ENCODE data around the gene NAGA. TPM values are rescaled to one million over a fixed set of nuclear protein-coding genes. Genes with fewer than 3 reads are reported as not detected.

Gene NAGA
- total and polyA plus RNA-seq, 2 donors (not counting 1 experiment from before 2014, with no cell fraction given): 24.5 to 43.4 TPM

DNA sequence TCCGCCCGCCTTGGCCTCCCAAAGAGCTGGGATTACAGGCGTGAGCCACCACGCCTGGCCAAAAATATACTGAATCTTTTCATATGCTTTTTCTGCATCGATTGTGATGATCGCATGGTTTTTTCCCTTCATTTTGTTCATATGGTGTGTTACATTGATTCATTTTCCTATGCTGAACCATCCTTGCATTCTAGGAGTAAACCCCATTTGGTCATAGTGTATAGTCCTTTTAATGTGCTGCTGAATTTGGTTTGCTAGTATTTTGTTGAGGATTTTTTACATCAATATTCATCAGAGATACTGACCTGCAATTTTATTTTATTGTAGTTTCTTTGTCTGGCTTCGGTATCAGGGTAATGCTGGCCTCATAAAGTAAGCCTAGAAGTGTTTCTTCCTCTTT is 59.8 kb downstream of the NAGA start:
- H2AFZ ChIP-seq (ENCODE audit: low read length): no peak overlapping the region
- DNase-seq (ENCODE audit: low read depth in 2 of 2): no peak
- no peaks in the 10 kb centered on the region for H3K36me3 ChIP-seq (ENCODE audit: control insufficient read depth, insufficient read depth, low read length)
- TF ChIP-seq, protein P1, sequence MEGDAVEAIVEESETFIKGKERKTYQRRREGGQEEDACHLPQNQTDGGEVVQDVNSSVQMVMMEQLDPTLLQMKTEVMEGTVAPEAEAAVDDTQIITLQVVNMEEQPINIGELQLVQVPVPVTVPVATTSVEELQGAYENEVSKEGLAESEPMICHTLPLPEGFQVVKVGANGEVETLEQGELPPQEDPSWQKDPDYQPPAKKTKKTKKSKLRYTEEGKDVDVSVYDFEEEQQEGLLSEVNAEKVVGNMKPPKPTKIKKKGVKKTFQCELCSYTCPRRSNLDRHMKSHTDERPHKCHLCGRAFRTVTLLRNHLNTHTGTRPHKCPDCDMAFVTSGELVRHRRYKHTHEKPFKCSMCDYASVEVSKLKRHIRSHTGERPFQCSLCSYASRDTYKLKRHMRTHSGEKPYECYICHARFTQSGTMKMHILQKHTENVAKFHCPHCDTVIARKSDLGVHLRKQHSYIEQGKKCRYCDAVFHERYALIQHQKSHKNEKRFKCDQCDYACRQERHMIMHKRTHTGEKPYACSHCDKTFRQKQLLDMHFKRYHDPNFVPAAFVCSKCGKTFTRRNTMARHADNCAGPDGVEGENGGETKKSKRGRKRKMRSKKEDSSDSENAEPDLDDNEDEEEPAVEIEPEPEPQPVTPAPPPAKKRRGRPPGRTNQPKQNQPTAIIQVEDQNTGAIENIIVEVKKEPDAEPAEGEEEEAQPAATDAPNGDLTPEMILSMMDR (conservative IDR thresholded peaks at IDR 0.05 in 1 of 2, IDR thresholded peaks at IDR 0.05 in 1 of 2; ENCODE audit: low read depth in 1 of 2, low read length in 2 of 2): no peak
- no peak for TF ChIP-seq EZH2 (IDR thresholded peaks at IDR 0.05; ENCODE audit: low read length, missing control alignments)
- no peak overlapping the region for H3K27ac ChIP-seq (ENCODE audit: insufficient read depth, low read length)
- no peak overlapping the region for H3K4me3 ChIP-seq (replicated peaks in 1 of 4; ENCODE audit: control extremely low read depth in 1 of 4, insufficient read depth in 1 of 4, low read depth in 3 of 4, low read length in 4 of 4)
- no peaks in the 10 kb centered on the region for H3K9me3 ChIP-seq (ENCODE audit: control insufficient read depth, insufficient read depth, low read depth, low read length)
- no peaks in the 10 kb centered on the region for H4K20me1 ChIP-seq (ENCODE audit: control insufficient read depth, extremely low read depth, insufficient read depth, low read length)
- H3K4me1 ChIP-seq (ENCODE audit: control insufficient read depth, extremely low read depth, insufficient read depth, low read length): no peaks in the 10 kb centered on the region
- H3K9ac ChIP-seq (ENCODE audit: insufficient read depth, low read length): no peak overlapping the region
- peaks cover 4% of the 10 kb centered on the region for H3K27me3 ChIP-seq (ENCODE audit: control insufficient read depth, insufficient read depth, low read length)
- H3K79me2 ChIP-seq (ENCODE audit: control insufficient read depth, insufficient read depth, low read length): no peaks in the 10 kb centered on the region
- no peak overlapping the region for H3K4me2 ChIP-seq (ENCODE audit: extremely low read depth, insufficient read depth, low read length)

Other genes starting within 250 kb of the NAGA start
- 60.9 and 103 TPM in 2 replicates for gene SREBF2, start 237.7 kb downstream of the NAGA start, total RNA-seq
- gene SREBF2, start 237.7 kb downstream of the NAGA start, polyA plus RNA-seq: 45.5 and 51.7 TPM in 2 replicates
- not detected in 2 replicates for gene SHISA8, start 155.7 kb downstream of the NAGA start, total RNA-seq
- gene SHISA8, start 155.7 kb downstream of the NAGA start, polyA plus RNA-seq: not detected in 2 replicates
- gene TNFRSF13C, start 144.0 kb downstream of the NAGA start, total RNA-seq: under 0.01 TPM in 2 replicates
- 0.03 and 0.15 TPM in 2 replicates for gene TNFRSF13C, start 144.0 kb downstream of the NAGA start, polyA plus RNA-seq
- gene CENPM, start 123.7 kb downstream of the NAGA start, total RNA-seq: 0.77 and 11.6 TPM in 2 replicates
- gene CENPM, start 123.7 kb downstream of the NAGA start, polyA plus RNA-seq: 5.9 and 23.4 TPM in 2 replicates
- gene SEPTIN3, start 101.4 kb downstream of the NAGA start, total RNA-seq: 0.26 and 0.33 TPM in 2 replicates
- 0.05 and 0.24 TPM in 2 replicates for gene SEPTIN3, start 101.4 kb downstream of the NAGA start, polyA plus RNA-seq
- gene WBP2NL, start 72.0 kb downstream of the NAGA start, total RNA-seq: 1.3 and 1.8 TPM in 2 replicates
- 0.05 and 0.10 TPM in 2 replicates for gene WBP2NL, start 72.0 kb downstream of the NAGA start, polyA plus RNA-seq
- gene PHETA2, start 3.4 kb upstream of the NAGA start, total RNA-seq: 20.0 and 24.9 TPM in 2 replicates
- gene PHETA2, start 3.4 kb upstream of the NAGA start, polyA plus RNA-seq: 9.6 and 19.2 TPM in 2 replicates
- gene SMDT1, start 8.9 kb upstream of the NAGA start, total RNA-seq: 4.9 and 9.1 TPM in 2 replicates
- 31.8 and 39.5 TPM in 2 replicates for gene SMDT1, start 8.9 kb upstream of the NAGA start, polyA plus RNA-seq
- 55.2 and 68.5 TPM in 2 replicates for gene NDUFA6, start 20.0 kb upstream of the NAGA start, total RNA-seq
- gene NDUFA6, start 20.0 kb upstream of the NAGA start, polyA plus RNA-seq: 87.8 and 100 TPM in 2 replicates
- gene CYP2D6, start 60.0 kb upstream of the NAGA start, total RNA-seq: 0.26 and 0.33 TPM in 2 replicates
- 0.06 and 0.09 TPM in 2 replicates for gene CYP2D6, start 60.0 kb upstream of the NAGA start, polyA plus RNA-seq
- 21.3 and 25.4 TPM in 2 replicates for gene TCF20, start 199.8 kb upstream of the NAGA start, total RNA-seq
- gene TCF20, start 199.8 kb upstream of the NAGA start, polyA plus RNA-seq: 11.8 and 12.0 TPM in 2 replicates